OCI-LY1 (cell line): ENCODE results near the gene PRR36.

Source experiments
- EZH2 ChIP-seq: fragments of 200-600 bp; sonication (generic), shearing (Covaris generic); IDR thresholded peaks from 2 replicates; pipeline ENCODE4 v1.8.0; 2017; ENCODE audit warnings: borderline replicate concordance, mixed run types, mild to moderate bottlenecking, antibody characterized with exemption, low read length, moderate library complexity, mixed read lengths
- TF ChIP-seq, protein P1 (sequence below): fragments of 200-600 bp; sonication (generic), shearing (Covaris generic); IDR thresholded peaks from 2 replicates; pipeline ENCODE4 v1.5.1; 2017; ENCODE audit warnings: mild to moderate bottlenecking, antibody characterized with exemption, low read length, moderate library complexity, mixed read lengths

GRCh38 chr19:7820588-7820987 is 53.6 kb downstream of the PRR36 start:
- TF ChIP-seq, protein P1, sequence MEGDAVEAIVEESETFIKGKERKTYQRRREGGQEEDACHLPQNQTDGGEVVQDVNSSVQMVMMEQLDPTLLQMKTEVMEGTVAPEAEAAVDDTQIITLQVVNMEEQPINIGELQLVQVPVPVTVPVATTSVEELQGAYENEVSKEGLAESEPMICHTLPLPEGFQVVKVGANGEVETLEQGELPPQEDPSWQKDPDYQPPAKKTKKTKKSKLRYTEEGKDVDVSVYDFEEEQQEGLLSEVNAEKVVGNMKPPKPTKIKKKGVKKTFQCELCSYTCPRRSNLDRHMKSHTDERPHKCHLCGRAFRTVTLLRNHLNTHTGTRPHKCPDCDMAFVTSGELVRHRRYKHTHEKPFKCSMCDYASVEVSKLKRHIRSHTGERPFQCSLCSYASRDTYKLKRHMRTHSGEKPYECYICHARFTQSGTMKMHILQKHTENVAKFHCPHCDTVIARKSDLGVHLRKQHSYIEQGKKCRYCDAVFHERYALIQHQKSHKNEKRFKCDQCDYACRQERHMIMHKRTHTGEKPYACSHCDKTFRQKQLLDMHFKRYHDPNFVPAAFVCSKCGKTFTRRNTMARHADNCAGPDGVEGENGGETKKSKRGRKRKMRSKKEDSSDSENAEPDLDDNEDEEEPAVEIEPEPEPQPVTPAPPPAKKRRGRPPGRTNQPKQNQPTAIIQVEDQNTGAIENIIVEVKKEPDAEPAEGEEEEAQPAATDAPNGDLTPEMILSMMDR: no peak
- no peak for TF ChIP-seq EZH2
